Dendritic cell treated with granulocyte-macrophage colony-stimulating factor and Interleukin-4, amounts not matched to agents 40 ng/mL and 50 ng/mL, for 4 days (primary cell): ENCODE measurements around the gene C21orf58.

Experiments used
- H3K27ac Mint-ChIP-seq: one replicate; pipeline ENCODE4 v1.8.0; 2022; ENCODE audit warnings: mild to moderate bottlenecking, mixed read lengths
- H3K27me3 Mint-ChIP-seq: one replicate; pipeline ENCODE4 v1.8.0; 2022; ENCODE audit warnings: mild to moderate bottlenecking, mixed read lengths
- H3K36me3 Mint-ChIP-seq: one replicate; pipeline ENCODE4 v1.8.0; 2022; ENCODE audit warnings: low read depth, mixed read lengths
- H3K4me1 Mint-ChIP-seq: one replicate; pipeline ENCODE4 v1.8.0; 2022; ENCODE audit warnings: low read depth, mixed read lengths
- H3K4me3 Mint-ChIP-seq: one replicate; pipeline ENCODE4 v1.8.0; 2022; ENCODE audit warnings: mild to moderate bottlenecking, moderate library complexity, mixed read lengths
- H3K9me3 Mint-ChIP-seq: one replicate; pipeline ENCODE4 v1.8.0; 2022; ENCODE audit warnings: mixed read lengths
- intact Hi-C: fragments of 100-400 bp; cut with micrococcal nuclease; formaldehyde crosslinking; loops from one replicate; pipeline ENCODE4 v1.15.0; 2022

C21orf58 gene

GRCh38 chr21:46347791-46348381, 24.2 kb upstream of the C21orf58 start:
- Mint-ChIP-seq H3K4me3 (no peak overlapping the region), H3K27ac (no peak overlapping the region), H3K9me3 (no peaks in the 10 kb centered on the region), H3K4me1 (no peaks in the 10 kb centered on the region), H3K36me3 (peaks cover 93% of the 10 kb centered on the region), H3K27me3 (no peaks in the 10 kb centered on the region)
- intact Hi-C loops: no loop called here

DNA sequence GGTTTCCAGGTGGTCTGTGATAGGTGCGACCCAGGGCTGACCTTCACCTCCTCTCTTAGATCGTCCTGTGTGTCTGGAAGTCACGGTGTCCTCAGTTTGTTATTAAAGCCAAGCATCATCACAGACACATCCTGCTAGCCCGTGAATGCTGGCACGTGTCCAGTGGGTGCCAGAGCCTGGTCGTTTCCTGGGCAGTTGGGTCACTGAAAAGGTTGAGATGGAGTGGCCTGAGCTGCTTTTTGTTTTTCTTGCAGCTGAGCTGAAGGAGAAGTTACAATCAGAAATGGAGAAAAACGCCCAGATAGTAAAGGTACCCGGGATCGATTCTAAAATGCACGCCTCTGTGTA, 23.5 kb upstream of the C21orf58 start:
- Mint-ChIP-seq H3K4me3 (no peak overlapping the region), H3K27me3 (no peaks in the 10 kb centered on the region), H3K27ac (no peak overlapping the region), H3K9me3 (no peaks in the 10 kb centered on the region), H3K4me1 (no peaks in the 10 kb centered on the region), H3K36me3 (peaks cover 93% of the 10 kb centered on the region)
- intact Hi-C loops: no loop called here

GRCh38 chr21:46346296-46347202, 22.9 kb upstream of the C21orf58 start:
- no peaks in the 10 kb centered on the region for H3K27me3 Mint-ChIP-seq
- no peak overlapping the region for H3K4me3 Mint-ChIP-seq
- H3K36me3 Mint-ChIP-seq: peaks cover 93% of the 10 kb centered on the region
- no peak overlapping the region for H3K27ac Mint-ChIP-seq
- H3K4me1 Mint-ChIP-seq: no peaks in the 10 kb centered on the region
- H3K9me3 Mint-ChIP-seq: no peaks in the 10 kb centered on the region
- intact Hi-C loops: no loop called here

GRCh38 chr21:46345861-46346260, 22.2 kb upstream of the C21orf58 start:
- intact Hi-C loops: no loop called here
- no peaks in the 10 kb centered on the region for H3K27me3 Mint-ChIP-seq
- no peak overlapping the region for H3K27ac Mint-ChIP-seq
- no peak overlapping the region for H3K4me3 Mint-ChIP-seq
- no peaks in the 10 kb centered on the region for H3K9me3 Mint-ChIP-seq
- peaks cover 93% of the 10 kb centered on the region for H3K36me3 Mint-ChIP-seq
- no peaks in the 10 kb centered on the region for H3K4me1 Mint-ChIP-seq

DNA sequence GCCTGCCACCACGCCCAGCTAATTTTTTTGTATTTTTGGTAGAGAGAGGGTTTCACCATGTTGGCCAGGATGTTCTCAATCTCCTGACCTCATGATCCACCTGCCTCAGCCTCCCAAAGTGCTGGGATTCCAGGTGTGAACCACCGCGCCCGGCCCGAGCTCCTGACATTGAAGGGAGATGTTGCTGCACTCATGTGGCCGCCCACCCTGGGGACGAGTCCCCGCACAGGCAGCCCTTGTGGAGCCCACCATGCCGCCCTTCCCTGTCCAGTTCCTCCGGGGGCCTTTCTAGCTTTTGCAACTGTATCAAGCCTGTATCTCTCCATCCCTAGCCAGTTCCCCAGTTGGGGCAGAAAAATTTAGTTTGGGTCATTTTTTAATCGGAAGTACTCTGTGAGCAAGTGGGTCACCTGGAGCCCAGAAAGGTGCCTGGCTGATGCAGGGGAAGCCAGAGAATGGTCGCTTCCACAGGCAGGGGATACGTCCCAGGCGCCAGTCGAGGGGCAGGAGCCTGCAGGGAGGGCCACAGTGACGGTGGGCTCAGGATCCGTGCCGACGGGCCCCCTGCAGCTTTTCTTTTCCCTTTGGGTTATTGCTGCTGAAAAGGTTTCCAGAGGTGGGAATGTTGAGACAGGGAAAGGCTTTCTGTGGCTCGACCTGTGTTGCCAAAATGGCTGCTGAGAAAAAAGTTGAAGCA, 20.7 kb upstream of the C21orf58 start:
- Mint-ChIP-seq H3K36me3 (peaks cover 93% of the 10 kb centered on the region), H3K4me1 (no peaks in the 10 kb centered on the region), H3K27me3 (no peaks in the 10 kb centered on the region), H3K4me3 (no peak overlapping the region), H3K9me3 (peaks cover 6% of the 10 kb centered on the region), H3K27ac (no peak overlapping the region)
- intact Hi-C loops: no loop called here

- intact Hi-C loops: no loop called here
- Mint-ChIP-seq H3K27me3 (no peaks in the 10 kb centered on the region), H3K36me3 (peaks cover 93% of the 10 kb centered on the region), H3K4me1 (no peaks in the 10 kb centered on the region), H3K4me3 (no peak overlapping the region), H3K27ac (no peak overlapping the region), H3K9me3 (peaks cover 6% of the 10 kb centered on the region)
These were observed 17.3 kb upstream of the C21orf58 start for GRCh38 chr21:46340998-46341397.

DNA sequence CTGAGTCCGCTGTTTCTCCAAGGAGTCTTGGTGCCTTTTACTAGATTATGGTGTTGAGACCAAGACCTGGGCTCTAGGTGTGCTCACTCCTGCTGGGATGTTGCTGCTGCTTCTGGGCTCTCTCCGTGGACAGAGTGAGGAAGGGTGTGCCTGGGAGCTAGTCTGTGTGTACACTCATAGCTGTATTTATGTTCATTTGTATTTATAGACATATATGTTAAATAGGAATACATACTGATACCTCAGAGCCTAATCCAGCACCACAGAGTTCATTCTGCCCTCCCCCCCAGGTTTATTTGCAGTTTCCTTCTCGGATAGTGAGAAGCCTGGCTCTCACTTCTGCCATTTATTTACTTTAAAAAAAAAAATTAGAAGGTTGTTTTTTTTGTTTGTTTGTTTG, 12.9 kb upstream of the C21orf58 start:
- Mint-ChIP-seq H3K36me3 (peaks cover 100% of the 10 kb centered on the region), H3K9me3 (peaks cover 6% of the 10 kb centered on the region), H3K4me1 (no peaks in the 10 kb centered on the region), H3K27ac (no peak overlapping the region), H3K27me3 (no peaks in the 10 kb centered on the region), H3K4me3 (no peak overlapping the region)
- intact Hi-C loops: no loop called here

GRCh38 chr21:46334351-46335140, 10.9 kb upstream of the C21orf58 start:
- peaks cover 2% of the 10 kb centered on the region for H3K9me3 Mint-ChIP-seq
- H3K27ac Mint-ChIP-seq: no peak overlapping the region
- H3K36me3 Mint-ChIP-seq: peaks cover 98% of the 10 kb centered on the region
- H3K4me1 Mint-ChIP-seq: no peaks in the 10 kb centered on the region
- intact Hi-C loops: no loop called here
- no peak overlapping the region for H3K4me3 Mint-ChIP-seq
- H3K27me3 Mint-ChIP-seq: no peaks in the 10 kb centered on the region

DNA sequence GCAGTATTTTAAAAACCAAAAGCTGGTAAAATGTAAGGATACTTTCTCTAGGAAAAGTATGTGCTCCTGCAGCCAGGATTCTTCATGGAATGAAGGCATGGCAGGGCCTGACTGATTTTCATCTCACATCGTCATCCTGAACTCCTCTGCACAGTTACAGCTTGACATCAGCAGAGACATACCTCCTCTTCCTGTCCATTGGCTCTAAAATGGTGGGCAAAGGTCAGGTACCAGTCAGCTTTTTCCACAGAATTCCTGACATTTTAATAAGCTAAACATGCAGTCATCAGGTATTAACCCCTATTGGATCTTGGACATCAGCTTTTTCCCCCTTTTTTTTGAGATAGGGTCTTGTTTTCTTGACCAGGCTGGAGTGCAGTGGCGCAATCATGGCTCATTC, 6.1 kb upstream of the C21orf58 start:
- Mint-ChIP-seq H3K36me3 (peaks cover 84% of the 10 kb centered on the region), H3K9me3 (no peaks in the 10 kb centered on the region), H3K27me3 (no peaks in the 10 kb centered on the region), H3K27ac (no peak overlapping the region), H3K4me3 (no peak overlapping the region), H3K4me1 (peaks cover 14% of the 10 kb centered on the region)
- intact Hi-C loops: no loop called here

DNA sequence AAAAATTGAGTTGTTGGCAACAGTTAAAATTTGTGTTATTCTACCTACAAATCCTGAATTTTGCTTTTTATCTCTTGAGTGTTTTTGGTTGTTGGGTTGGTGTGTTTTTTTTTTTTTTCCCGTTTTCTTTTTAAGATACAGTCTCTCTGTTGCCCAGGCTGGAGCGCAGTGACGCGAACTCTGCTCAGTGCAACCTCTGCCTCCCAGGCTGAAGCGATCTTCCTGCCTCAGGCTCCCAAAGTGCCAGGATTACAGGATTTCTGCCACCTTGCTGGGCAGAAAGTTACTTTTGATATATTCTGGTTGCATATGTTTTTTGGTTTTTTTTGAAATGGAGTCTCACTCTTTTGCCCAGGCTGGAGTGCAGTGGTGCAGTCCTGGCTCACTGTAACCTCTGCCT, 4.5 kb upstream of the C21orf58 start:
- Mint-ChIP-seq H3K4me3 (no peak overlapping the region), H3K27me3 (no peaks in the 10 kb centered on the region), H3K9me3 (no peaks in the 10 kb centered on the region), H3K27ac (no peak overlapping the region), H3K4me1 (peaks cover 16% of the 10 kb centered on the region), H3K36me3 (peaks cover 74% of the 10 kb centered on the region)
- intact Hi-C loops: no loop called here

DNA sequence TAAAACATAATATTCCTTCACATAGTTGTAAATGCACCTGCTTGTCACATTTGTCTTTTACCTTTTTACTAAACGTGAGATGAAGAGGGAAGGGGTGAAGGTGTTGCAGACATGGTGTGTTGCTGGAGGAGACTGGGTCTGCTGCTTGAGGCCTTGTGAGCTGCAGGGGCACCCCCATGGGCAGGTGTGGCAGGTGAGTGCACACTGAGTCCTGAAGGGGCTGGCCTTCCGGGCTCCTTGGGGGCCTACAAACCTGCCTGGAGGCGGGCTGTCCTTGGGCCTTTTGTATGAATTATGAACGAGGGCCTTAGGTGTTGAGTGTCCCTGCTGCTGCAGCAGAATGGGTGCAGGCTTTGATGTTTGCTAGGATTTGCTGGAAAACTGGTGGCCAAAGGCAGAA, 4.0 kb upstream of the C21orf58 start:
- Mint-ChIP-seq H3K27me3 (no peaks in the 10 kb centered on the region), H3K4me3 (no peak overlapping the region), H3K9me3 (no peaks in the 10 kb centered on the region), H3K36me3 (peaks cover 70% of the 10 kb centered on the region), H3K27ac (no peak overlapping the region), H3K4me1 (peaks cover 21% of the 10 kb centered on the region)
- intact Hi-C loops: no loop called here

GRCh38 chr21:46326110-46326703, 2.5 kb upstream of the C21orf58 start:
- Mint-ChIP-seq H3K27ac (no peak overlapping the region), H3K36me3 (peaks cover 55% of the 10 kb centered on the region), H3K4me3 (no peak overlapping the region), H3K9me3 (no peaks in the 10 kb centered on the region), H3K4me1 (peaks cover 36% of the 10 kb centered on the region), H3K27me3 (no peaks in the 10 kb centered on the region)
- intact Hi-C loops: no loop called here

DNA sequence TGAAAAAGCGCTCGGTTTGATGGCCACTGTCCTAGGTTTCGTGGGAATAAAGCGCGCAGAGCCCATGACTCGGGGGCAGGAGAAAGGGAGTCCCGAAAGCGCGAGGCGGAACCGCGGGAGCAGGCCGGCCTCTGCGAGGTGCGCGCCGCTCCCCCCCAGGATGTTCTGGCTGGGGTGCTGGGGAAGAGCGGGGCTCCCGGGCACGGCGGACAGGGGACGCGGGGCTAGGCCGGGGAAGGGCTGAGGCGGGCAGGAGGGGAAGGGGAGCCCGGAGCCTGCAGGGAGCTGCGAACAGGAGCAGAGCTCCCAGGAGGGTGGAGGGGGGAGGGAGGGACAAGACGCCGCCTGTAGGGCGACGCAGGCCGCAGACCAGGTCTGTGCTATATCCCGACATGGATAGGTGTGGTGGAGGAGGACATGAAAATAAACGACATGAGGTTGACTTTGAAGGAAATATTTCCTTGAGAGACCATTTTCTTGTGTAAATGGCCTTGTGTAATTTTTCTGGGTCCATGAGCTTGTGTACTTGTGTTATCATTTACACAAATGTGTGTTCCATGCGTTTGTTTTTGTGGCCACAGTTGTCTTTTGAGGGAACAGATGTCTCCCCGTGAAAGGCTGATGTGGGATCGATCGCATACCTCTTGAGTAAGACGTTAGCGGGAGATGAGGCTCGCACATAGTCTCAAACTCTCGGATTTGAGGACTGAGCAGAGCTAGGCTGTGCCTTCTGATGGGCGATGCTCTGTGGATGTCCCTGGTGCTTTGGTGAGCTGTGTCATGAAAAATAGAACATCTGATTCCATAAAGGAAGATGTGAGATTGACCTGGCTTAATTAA, 1.6 kb upstream of the C21orf58 start:
- H3K36me3 Mint-ChIP-seq: peaks cover 47% of the 10 kb centered on the region
- H3K4me1 Mint-ChIP-seq: peaks cover 38% of the 10 kb centered on the region
- H3K4me3 Mint-ChIP-seq: peak overlapping the region; percentile 98
- intact Hi-C loops: loop anchor here (2.0 kb wide), 2 partner anchors 96 to 134 kb away; partner anchors contain the start of genes DIP2A and LSS
- H3K27ac Mint-ChIP-seq: peak overlapping the region; percentile 60
- H3K9me3 Mint-ChIP-seq: no peaks in the 10 kb centered on the region
- no peaks in the 10 kb centered on the region for H3K27me3 Mint-ChIP-seq
